ENCODE data around the gene SCAI.

SCAI gene

GRCh38 chr9:125143377-125144090 is at the start of gene SCAI:
SCAI (minus strand) TSS chr9:125143528; CDS start chr9:125143437, 91 bp downstream.
- Histone ChIP-seq H3K27me3 (ENCODE audit: control insufficient read depth, low read length) (no peaks in the 10 kb centered on the region), H3K4me3 (ENCODE audit: low read length) (peak within 1 kb of the TSS; percentile 72), H3K9me3 (ENCODE audit: control insufficient read depth, insufficient read depth, low read length) (no peaks in the 10 kb centered on the region), H3K9me2 (replicated peaks; ENCODE audit: control insufficient read depth, low read length) (no peaks in the 10 kb centered on the region), H3K27ac (ENCODE audit: low read depth, low read length) (no peak within 1 kb of the TSS), H3K79me2 (ENCODE audit: control insufficient read depth, low read length) (peaks cover 9% of the 10 kb centered on the region), H3F3A (ENCODE audit: control insufficient read depth, insufficient read depth) (peaks cover 21% of the 10 kb centered on the region), H3K4me2 (ENCODE audit: low read length) (peak within 1 kb of the TSS; percentile 73), H3K36me3 (ENCODE audit: control insufficient read depth, low read length) (peaks cover 8% of the 10 kb centered on the region; the same call in 1 of the 2 replicates), H3K4me1 (ENCODE audit: control insufficient read depth, low read length) (peaks cover 13% of the 10 kb centered on the region), H4K20me1 (ENCODE audit: control insufficient read depth, insufficient read depth, low read depth, low read length) (no peaks in the 10 kb centered on the region)
- TF ChIP-seq CTCF (IDR thresholded peaks at IDR 0.05; ENCODE audit: low read depth, low read length, poor library complexity, severe bottlenecking) (peak; percentile 95), EZH2phosphoT487 (IDR thresholded peaks at IDR 0.05; ENCODE audit: borderline replicate concordance, low read length) (no peak)

GRCh38 chr9:125190361-125190801 is 47.1 kb upstream of the SCAI start:
- Histone ChIP-seq H3K9me3 (ENCODE audit: control insufficient read depth, insufficient read depth, low read length) (no peaks in the 10 kb centered on the region), H3K4me2 (ENCODE audit: low read length) (peak overlapping the region; percentile 86), H3K27ac (ENCODE audit: low read depth, low read length) (peak overlapping the region; percentile 47), H3F3A (ENCODE audit: control insufficient read depth, insufficient read depth) (no peaks in the 10 kb centered on the region), H3K9me2 (replicated peaks; ENCODE audit: control insufficient read depth, low read length) (no peaks in the 10 kb centered on the region), H3K27me3 (ENCODE audit: control insufficient read depth, low read length) (no peaks in the 10 kb centered on the region), H3K36me3 (ENCODE audit: control insufficient read depth, low read length) (peaks cover 12% of the 10 kb centered on the region), H4K20me1 (ENCODE audit: control insufficient read depth, insufficient read depth, low read depth, low read length) (peaks cover 3% of the 10 kb centered on the region; the same call in 1 of the 2 replicates), H3K4me1 (ENCODE audit: control insufficient read depth, low read length) (peaks cover 34% of the 10 kb centered on the region), H3K4me3 (ENCODE audit: low read length) (peak overlapping the region; percentile 88), H3K79me2 (ENCODE audit: control insufficient read depth, low read length) (peaks cover 55% of the 10 kb centered on the region)
- TF ChIP-seq EZH2phosphoT487 (IDR thresholded peaks at IDR 0.05; ENCODE audit: borderline replicate concordance, low read length) (no peak), CTCF (IDR thresholded peaks at IDR 0.05; ENCODE audit: low read depth, low read length, poor library complexity, severe bottlenecking) (no peak)

- Histone ChIP-seq H3K4me3 (ENCODE audit: low read length) (peak within 1 kb of the TSS; percentile 88), H3K4me1 (ENCODE audit: control insufficient read depth, low read length) (peaks cover 27% of the 10 kb centered on the region), H3K79me2 (ENCODE audit: control insufficient read depth, low read length) (peaks cover 62% of the 10 kb centered on the region), H3K9me2 (replicated peaks; ENCODE audit: control insufficient read depth, low read length) (no peaks in the 10 kb centered on the region), H3K27ac (ENCODE audit: low read depth, low read length) (peak within 1 kb of the TSS; percentile 57), H3K36me3 (ENCODE audit: control insufficient read depth, low read length) (peaks cover 12% of the 10 kb centered on the region), H3K27me3 (ENCODE audit: control insufficient read depth, low read length) (no peaks in the 10 kb centered on the region), H3K4me2 (ENCODE audit: low read length) (peak within 1 kb of the TSS; percentile 86), H3K9me3 (ENCODE audit: control insufficient read depth, insufficient read depth, low read length) (no peaks in the 10 kb centered on the region), H4K20me1 (ENCODE audit: control insufficient read depth, insufficient read depth, low read depth, low read length) (peaks cover 3% of the 10 kb centered on the region; the same call in 1 of the 2 replicates), H3F3A (ENCODE audit: control insufficient read depth, insufficient read depth) (no peaks in the 10 kb centered on the region)
- TF ChIP-seq CTCF (IDR thresholded peaks at IDR 0.05; ENCODE audit: low read depth, low read length, poor library complexity, severe bottlenecking) (peak; percentile 72), EZH2phosphoT487 (IDR thresholded peaks at IDR 0.05; ENCODE audit: borderline replicate concordance, low read length) (no peak)
These were observed 46.3 kb upstream of the SCAI start, which contains the start of gene PPP6C for GRCh38 chr9:125189361-125190289. PPP6C (minus strand) TSS chr9:125189803; CDS start chr9:125189718, 85 bp downstream.
